ENCODE measurements around the gene NRIP3.

The NRIP3 gene

GRCh38 chr11:9037046-9037780, 33.4 kb upstream of the NRIP3 start:
- TF ChIP-seq CTCF (IDR thresholded peaks at IDR 0.05; ENCODE audit: control extremely low read depth, extremely low read depth, low read depth, missing control alignments): no peak
- ChIA-PET CTCF (interaction anchor here (0.6 to 13.4 kb wide), 7 partner anchors 9 to 100 kb away, joined by 3 to 137 read pairs (median 4); no protein-coding TSS in a partner anchor), POLR2A (no interaction called here)
- DNase-seq (ENCODE audit: extremely low spot score): no peak

DNA sequence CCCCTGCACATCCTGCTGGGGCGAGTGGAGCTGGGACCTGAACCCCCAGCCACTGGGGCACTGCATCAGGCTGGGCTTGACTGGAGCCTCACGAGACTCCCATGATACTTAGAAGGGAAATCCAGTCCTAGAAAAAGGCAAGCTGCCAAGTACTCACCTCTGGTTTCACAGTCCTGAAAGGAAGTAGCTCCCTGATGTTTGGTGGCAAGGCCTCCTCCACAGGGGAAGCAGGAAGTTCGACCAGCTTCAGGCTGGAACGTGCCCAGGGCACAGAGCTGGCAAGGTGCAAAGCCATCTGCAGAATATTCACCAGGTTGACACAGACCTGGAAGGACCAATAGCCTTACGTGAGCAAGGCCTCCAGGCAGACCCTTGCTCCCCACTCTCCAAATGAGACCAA, 26.8 kb upstream of the NRIP3 start:
- DNase-seq (ENCODE audit: extremely low spot score): no peak
- ChIA-PET CTCF (interaction anchor here (0.5 to 13.4 kb wide), 5 partner anchors 13 to 91 kb away, joined by 3 to 137 read pairs (median 3); no protein-coding TSS in a partner anchor), POLR2A (no interaction called here)
- TF ChIP-seq CTCF (IDR thresholded peaks at IDR 0.05; ENCODE audit: control extremely low read depth, extremely low read depth, low read depth, missing control alignments): no peak

DNA sequence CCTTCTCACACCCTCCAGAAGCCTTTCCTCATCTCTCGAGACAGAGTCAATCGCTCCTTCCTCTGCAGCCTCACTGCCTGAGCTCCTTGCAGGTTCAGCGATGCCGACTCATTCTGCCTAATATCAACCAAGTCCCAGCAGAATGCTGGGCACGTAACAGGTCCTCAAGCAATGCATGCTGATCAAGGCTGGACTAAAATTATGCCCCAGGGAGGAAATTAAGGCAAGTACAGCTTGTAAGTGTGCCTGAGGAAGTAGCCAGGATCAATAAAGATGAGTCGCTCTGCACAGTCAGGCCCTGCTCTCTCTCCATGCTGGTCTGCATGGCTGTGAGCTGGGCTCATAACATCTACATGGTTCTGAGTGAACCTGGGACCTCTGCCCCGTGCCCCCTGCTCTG, 25.6 kb upstream of the NRIP3 start:
- no peak for TF ChIP-seq CTCF (IDR thresholded peaks at IDR 0.05; ENCODE audit: control extremely low read depth, extremely low read depth, low read depth, missing control alignments)
- ChIA-PET POLR2A (no interaction called here), CTCF (interaction anchor here (1.1 to 13.4 kb wide), 3 partner anchors 11 to 108 kb away, joined by 3 to 137 read pairs (median 9); no protein-coding TSS in a partner anchor)
- no peak for DNase-seq (ENCODE audit: extremely low spot score)

GRCh38 chr11:9028581-9028980, 24.8 kb upstream of the NRIP3 start:
- DNase-seq (ENCODE audit: extremely low spot score): no peak
- ChIA-PET POLR2A (no interaction called here), CTCF (interaction anchor here (1.1 to 13.4 kb wide), 3 partner anchors 11 to 109 kb away, joined by 3 to 137 read pairs (median 9); no protein-coding TSS in a partner anchor)
- TF ChIP-seq CTCF (IDR thresholded peaks at IDR 0.05; ENCODE audit: control extremely low read depth, extremely low read depth, low read depth, missing control alignments): no peak

DNA sequence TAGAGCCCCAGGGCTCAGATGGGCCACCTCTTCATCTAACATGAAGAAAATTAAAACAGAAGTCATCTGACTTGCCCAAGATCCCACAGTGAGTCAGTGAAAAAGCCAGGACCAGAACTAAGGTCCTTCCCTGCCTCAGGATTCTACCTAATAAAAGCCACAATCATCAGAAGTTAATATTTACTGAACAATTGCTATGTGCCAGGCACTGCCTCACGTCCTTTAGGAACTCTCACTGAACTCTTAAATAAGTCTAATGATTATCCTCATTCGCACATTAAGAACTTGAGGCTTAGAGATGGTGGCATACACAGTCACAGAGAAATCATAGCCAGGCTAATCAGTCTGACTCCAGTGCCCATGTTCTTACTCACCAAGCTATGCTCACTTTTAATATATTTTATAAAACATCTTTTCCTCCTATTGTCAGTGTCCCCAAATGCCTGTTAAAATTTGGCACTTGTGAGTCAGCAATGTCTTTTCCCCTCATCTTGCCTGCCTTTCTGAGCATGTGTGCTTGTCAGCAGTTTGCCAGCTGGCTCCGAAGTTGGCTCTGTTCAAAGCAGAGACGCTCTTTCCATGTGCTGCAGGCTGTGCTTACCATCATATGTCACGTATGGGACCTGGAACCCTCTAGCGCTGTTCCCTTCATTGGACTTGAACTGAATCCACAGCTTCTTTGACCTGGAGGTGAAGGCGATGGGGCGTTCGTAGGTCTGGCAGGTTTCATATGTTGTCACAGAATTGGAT, 21.5 kb upstream of the NRIP3 start:
- no peak for TF ChIP-seq CTCF (IDR thresholded peaks at IDR 0.05; ENCODE audit: control extremely low read depth, extremely low read depth, low read depth, missing control alignments)
- ChIA-PET CTCF (interaction anchor here (1.1 to 2.9 kb wide), 5 partner anchors 8 to 481 kb away, joined by 3 to 20 read pairs (median 5); no protein-coding TSS in a partner anchor), POLR2A (interaction anchor here (0.6 kb wide), 1 partner anchor 13 kb away, joined by 3 read pairs; no protein-coding TSS in a partner anchor)
- DNase-seq (ENCODE audit: extremely low spot score): no peak

GRCh38 chr11:9022961-9023680, 19.3 kb upstream of the NRIP3 start:
- TF ChIP-seq CTCF (IDR thresholded peaks at IDR 0.05; ENCODE audit: control extremely low read depth, extremely low read depth, low read depth, missing control alignments): no peak
- no peak for DNase-seq (ENCODE audit: extremely low spot score)
- ChIA-PET CTCF (interaction anchor here (0.9 to 2.9 kb wide), 4 partner anchors 7 to 107 kb away, joined by 3 to 20 read pairs (median 4); no protein-coding TSS in a partner anchor), POLR2A (no interaction called here)

Measured in GM10248 (cell line).